ENCODE results near the gene NAPEPLD. TPM values are rescaled to one million over a fixed set of nuclear protein-coding genes. Genes with fewer than 3 reads are reported as not detected.
"Not testable (repeated sequence)": the region's sequence is repeated elsewhere in the genome, so short reads cannot be mapped to it uniquely, and the experiment has no call there.

Gene NAPEPLD
- total RNA-seq, 4 donors from 2014 or later: 5.9 to 13.1 (median 8.6) TPM

GRCh38 chr7:103065667-103066066 lies 83.2 kb downstream of the NAPEPLD start:
- ATAC-seq (ENCODE audit: low FRiP score) (no peak), DNase-seq (ENCODE audit: low spot score) (no peak)
- TF ChIP-seq, protein P1, sequence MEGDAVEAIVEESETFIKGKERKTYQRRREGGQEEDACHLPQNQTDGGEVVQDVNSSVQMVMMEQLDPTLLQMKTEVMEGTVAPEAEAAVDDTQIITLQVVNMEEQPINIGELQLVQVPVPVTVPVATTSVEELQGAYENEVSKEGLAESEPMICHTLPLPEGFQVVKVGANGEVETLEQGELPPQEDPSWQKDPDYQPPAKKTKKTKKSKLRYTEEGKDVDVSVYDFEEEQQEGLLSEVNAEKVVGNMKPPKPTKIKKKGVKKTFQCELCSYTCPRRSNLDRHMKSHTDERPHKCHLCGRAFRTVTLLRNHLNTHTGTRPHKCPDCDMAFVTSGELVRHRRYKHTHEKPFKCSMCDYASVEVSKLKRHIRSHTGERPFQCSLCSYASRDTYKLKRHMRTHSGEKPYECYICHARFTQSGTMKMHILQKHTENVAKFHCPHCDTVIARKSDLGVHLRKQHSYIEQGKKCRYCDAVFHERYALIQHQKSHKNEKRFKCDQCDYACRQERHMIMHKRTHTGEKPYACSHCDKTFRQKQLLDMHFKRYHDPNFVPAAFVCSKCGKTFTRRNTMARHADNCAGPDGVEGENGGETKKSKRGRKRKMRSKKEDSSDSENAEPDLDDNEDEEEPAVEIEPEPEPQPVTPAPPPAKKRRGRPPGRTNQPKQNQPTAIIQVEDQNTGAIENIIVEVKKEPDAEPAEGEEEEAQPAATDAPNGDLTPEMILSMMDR (IDR thresholded peaks at IDR 0.05): no peak

DNA sequence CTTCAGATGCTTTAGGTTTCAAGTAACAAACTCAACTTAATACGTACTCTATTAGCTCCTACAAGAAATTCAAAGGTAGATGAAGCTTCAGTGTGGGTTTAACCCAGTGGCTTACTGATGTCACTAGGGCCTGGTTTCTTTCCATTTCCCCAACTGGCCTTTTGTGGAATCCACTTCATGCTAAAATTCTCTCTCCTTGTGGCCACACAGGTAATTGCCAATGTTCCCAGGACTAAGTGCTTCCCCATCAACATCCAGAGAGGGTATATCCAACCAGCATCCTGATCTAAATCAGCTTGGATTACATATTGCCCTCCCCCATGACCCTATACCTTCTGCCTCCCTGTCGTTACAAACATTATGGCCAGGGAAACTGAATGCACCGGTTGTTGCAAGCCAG lies 85.0 kb downstream of the NAPEPLD start:
- ATAC-seq (ENCODE audit: low FRiP score) (no peak), DNase-seq (ENCODE audit: low spot score) (no peak)
- TF ChIP-seq, protein P1 (IDR thresholded peaks at IDR 0.05): no peak

GRCh38 chr7:103059471-103059870 lies 89.4 kb downstream of the NAPEPLD start:
- no peak for ATAC-seq (ENCODE audit: low FRiP score)
- no peak for DNase-seq (ENCODE audit: low spot score)

GRCh38 chr7:103058122-103058521 lies 90.8 kb downstream of the NAPEPLD start:
- ATAC-seq (ENCODE audit: low FRiP score): no peak
- TF ChIP-seq, protein P1 (IDR thresholded peaks at IDR 0.05): no peak
- DNase-seq (ENCODE audit: low spot score): no peak

More at GRCh38 chr7:103059471-103059870, 89.4 kb downstream of the NAPEPLD start:
- TF ChIP-seq, protein P1 (IDR thresholded peaks at IDR 0.05): no peak

DNA sequence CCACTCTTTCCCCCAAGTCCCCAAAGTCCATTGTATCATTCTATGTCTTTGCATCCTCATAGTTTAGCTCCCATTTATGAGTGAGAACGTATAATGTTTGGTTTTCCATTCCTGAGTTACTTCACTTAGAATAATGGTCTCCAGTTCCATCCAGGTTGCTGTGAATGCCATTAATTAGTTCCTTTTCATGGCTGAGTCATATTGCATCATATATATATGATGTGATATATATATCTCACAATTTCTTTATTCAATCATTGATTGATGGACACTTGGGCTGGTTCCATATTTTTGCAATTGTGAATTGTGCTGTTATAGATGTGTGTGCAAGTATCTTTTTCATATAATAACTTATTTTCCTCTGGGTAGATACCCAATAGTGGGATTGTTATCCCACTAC lies 92.9 kb downstream of the NAPEPLD start:
- not testable (repeated sequence) for ATAC-seq (ENCODE audit: low FRiP score); DNase-seq (ENCODE audit: low spot score)

GRCh38 chr7:103051519-103051918 lies 97.4 kb downstream of the NAPEPLD start:
- TF ChIP-seq, protein P1 (IDR thresholded peaks at IDR 0.05): no peak
- no peak for ATAC-seq (ENCODE audit: low FRiP score)

More at GRCh38 chr7:103051519-103051918, 97.4 kb downstream of the NAPEPLD start:
- no peak for DNase-seq (ENCODE audit: low spot score)

Other genes with a start within 250 kb of the NAPEPLD start
- 1 to 10 TPM in 2 of 4 donors, under 1 TPM in 1, not detected in 1; 0.69 to 3.2 (median 2.6) TPM for gene LRRC17, start 236.1 kb downstream of the NAPEPLD start, total RNA-seq
- 1 to 10 TPM; 2.1 to 4.9 (median 3.4) TPM for gene FBXL13, start 74.3 kb downstream of the NAPEPLD start, total RNA-seq
- gene ARMC10, start 74.0 kb downstream of the NAPEPLD start, total RNA-seq: 10 to 100 TPM; 28.7 to 44.0 (median 33.9) TPM
- 10 to 100 TPM; 43.5 to 48.1 (median 46.9) TPM for gene PMPCB, start 148.3 kb upstream of the NAPEPLD start, total RNA-seq
- 10 to 100 TPM; 15.6 to 54.3 (median 21.2) TPM for gene DNAJC2, start 195.7 kb upstream of the NAPEPLD start, total RNA-seq
- 100 to 1,000 TPM in 2 of 4 donors, 10 to 100 TPM in 2; 84.3 to 106 (median 97.3) TPM for gene PSMC2, start 198.5 kb upstream of the NAPEPLD start, total RNA-seq

Measured in omental fat pad (tissue), 4 donors.